HCT116 (cell line): ENCODE data around the gene CREB3. TPM values are rescaled to one million over a fixed set of nuclear protein-coding genes. Genes with fewer than 3 reads are reported as not detected.

ENCODE experiments used
- ATAC-seq: fragments of 200-7000 bp; cut with Tn5 transposase; 2 replicates; pipeline ENCODE4 v1.9.1; 2020; ENCODE audit warnings: mild to moderate bottlenecking, moderate library complexity
- BruUV-seq: library from RNA; stranded (reverse); fragments of 400-500 nt; replicated peaks from 2 replicates; lab custom pipeline; 2021; lab: Mats Ljungman, UMichigan
- CTCF ChIA-PET: fragments of 300-600 bp; sonication (Branson Sonifier 250); formaldehyde crosslinking; loops from one replicate; lab custom pipeline; 2021; ENCODE audit warnings: antibody characterized with exemption; lab: Charles Lee
- POLR2A ChIA-PET: fragments of 300-600, 350-600 bp; sonication (Branson Sonifier 250); formaldehyde crosslinking; loops from one replicate; lab custom pipeline; 2021; ENCODE audit warnings: antibody characterized with exemption; lab: Charles Lee
- RAD21 ChIA-PET, 2 experiments: fragments of 300-600 bp; sonication (Branson Sonifier 250); formaldehyde crosslinking; loops; one replicate each; lab custom pipeline; 2023; ENCODE audit warnings: low total read pairs in 2 of 2; ENCODE audit not compliant: uncharacterized antibody in 2 of 2, unreplicated experiment in 2 of 2, low non-redundant PET in 1 of 2; lab: Charles Lee
- DNase-seq: peaks from one replicate; pipeline ENCODE4 v3.0.0-alpha.2; 2010; ENCODE audit warnings: low read depth, low spot score
- H2AFZ ChIP-seq: fragments of 200-600 bp; shearing (Covaris generic), sonication (generic); 2 replicates; pipeline ENCODE4 v1.6.1; 2017; ENCODE audit warnings: low read depth, mixed run types, mixed read lengths, antibody characterized with exemption, low read length; ENCODE audit not compliant: poor library complexity, severe bottlenecking
- H3K27ac ChIP-seq: 2 replicates; pipeline ENCODE4 v1.5.1; 2012; ENCODE audit warnings: low read depth, low read length
- H3K27me3 ChIP-seq: fragments of 200-600 bp; sonication (generic); 2 replicates; pipeline ENCODE4 v1.6.1; 2016; ENCODE audit warnings: mixed run types, low read length, mixed read lengths; ENCODE audit not compliant: insufficient read depth
- H3K36me3 ChIP-seq, 2 experiments: fragments of 200-500 bp in 1 of 2; fragments of 200-600 bp in 1 of 2; sonication (Bioruptor generic) in 1 of 2; sonication (generic) in 1 of 2; 2 replicates each; pipeline versions ENCODE4 v1.5.1 to v1.6.1; 2014 to 2016; ENCODE audit warnings: low read length in 2 of 2, inconsistent platforms in 1 of 2, mixed read lengths in 1 of 2, mixed run types in 1 of 2; ENCODE audit not compliant: insufficient read depth in 2 of 2, control insufficient read depth in 1 of 2
- H3K4me1 ChIP-seq, 2 experiments: fragments of 200-600 bp in 1 of 2; sonication (generic) in 1 of 2; 2 replicates each; pipeline versions ENCODE4 v1.5.1 to v1.6.1; 2012 to 2017; ENCODE audit warnings: low read length in 2 of 2, inconsistent platforms in 1 of 2, mild to moderate bottlenecking in 1 of 2, mixed read lengths in 1 of 2, mixed run types in 1 of 2, moderate library complexity in 1 of 2; ENCODE audit not compliant: insufficient read depth in 2 of 2, control insufficient read depth in 1 of 2
- H3K4me2 ChIP-seq: fragments of 200-600 bp; sonication (generic); 2 replicates; pipeline ENCODE4 v1.6.1; 2017; ENCODE audit warnings: mixed run types, low read length, mixed read lengths
- H3K4me3 ChIP-seq, 2 experiments: fragments of 200-600 bp in 1 of 2; sonication (generic) in 1 of 2; replicated peaks in 1 of 2; 2 replicates each; pipeline ENCODE4 v1.5.1; 2011 to 2016; ENCODE audit warnings: low read length in 2 of 2, control low read depth in 1 of 2, low read depth in 1 of 2, mild to moderate bottlenecking in 1 of 2, mixed read lengths in 1 of 2, mixed run types in 1 of 2
- H3K79me2 ChIP-seq: fragments of 200-600 bp; sonication (generic); 2 replicates; pipeline ENCODE4 v1.6.1; 2017; ENCODE audit warnings: mild to moderate bottlenecking, mixed run types, low read length, moderate library complexity, mixed read lengths; ENCODE audit not compliant: insufficient read depth
- H3K9ac ChIP-seq: fragments of 200-600 bp; sonication (generic); 2 replicates; pipeline ENCODE4 v1.6.1; 2016; ENCODE audit warnings: low read length, mixed read lengths
- H3K9me2 ChIP-seq: fragments of 200-600 bp; sonication (generic), shearing (Covaris generic); 2 replicates; pipeline ENCODE4 v1.6.1; 2017; ENCODE audit warnings: mixed run types, mild to moderate bottlenecking, moderate library complexity; ENCODE audit not compliant: insufficient read depth
- H3K9me3 ChIP-seq, 2 experiments: fragments of 200-500 bp in 1 of 2; fragments of 200-600 bp in 1 of 2; sonication (Bioruptor generic) in 1 of 2; sonication (generic) in 1 of 2; 2 replicates each; pipeline ENCODE4 v1.6.1; 2014 to 2017; ENCODE audit warnings: low read length in 2 of 2, mixed read lengths in 2 of 2, inconsistent platforms in 1 of 2, low read depth in 1 of 2, mild to moderate bottlenecking in 1 of 2, mixed run types in 1 of 2, moderate library complexity in 1 of 2; ENCODE audit not compliant: control insufficient read depth in 1 of 2, insufficient read depth in 1 of 2
- H4K20me1 ChIP-seq: fragments of 200-600 bp; sonication (generic), shearing (Covaris generic); 2 replicates; pipeline ENCODE4 v1.6.1; 2017; ENCODE audit warnings: mixed run types, mild to moderate bottlenecking, moderate library complexity; ENCODE audit not compliant: insufficient read depth
- EZH2 ChIP-seq: fragments of 200-600 bp; sonication (generic); IDR thresholded peaks from 2 replicates; pipeline ENCODE4 v1.6.1; 2017; ENCODE audit warnings: antibody characterized with exemption, mixed run types
- EZH2phosphoT487 ChIP-seq: fragments of 200-600 bp; IDR thresholded peaks from 2 replicates; pipeline ENCODE4 v1.6.1; 2018; ENCODE audit warnings: antibody characterized with exemption, borderline replicate concordance
- FOSL1 ChIP-seq: IDR thresholded peaks from 2 replicates; pipeline ENCODE4 v1.6.1; 2012; ENCODE audit warnings: low read depth
- JUND ChIP-seq: IDR thresholded peaks from 2 replicates; pipeline ENCODE4 v1.6.1; 2012
- MAX ChIP-seq: IDR thresholded peaks from 2 replicates; pipeline ENCODE4 v1.6.1; 2012
- POLR2A ChIP-seq: IDR thresholded peaks from 2 replicates; pipeline ENCODE4 v1.7.0; 2011; ENCODE audit warnings: borderline replicate concordance; ENCODE audit not compliant: insufficient read depth, insufficient read length; ENCODE audit errors: extremely low read depth
- POLR2AphosphoS5 ChIP-seq: IDR thresholded peaks from 2 replicates; pipeline ENCODE4 v1.6.1; 2011; ENCODE audit warnings: mild to moderate bottlenecking, low read depth, low read length, moderate library complexity
- SIN3A ChIP-seq: IDR thresholded peaks from 2 replicates; pipeline ENCODE4 v1.6.1; 2012; ENCODE audit warnings: low read depth
- SP1 ChIP-seq: IDR thresholded peaks from 2 replicates; pipeline ENCODE4 v1.6.1; 2012; ENCODE audit warnings: low read depth
- SRF ChIP-seq: IDR thresholded peaks from 2 replicates; pipeline ENCODE4 v1.6.1; 2012; ENCODE audit warnings: low read depth
- TCF7L2 ChIP-seq: IDR thresholded peaks from 2 replicates; pipeline ENCODE4 v1.7.0; 2011; ENCODE audit warnings: borderline replicate concordance, inconsistent platforms; ENCODE audit not compliant: insufficient read depth, insufficient read length; ENCODE audit errors: extremely low read depth
- YY1 ChIP-seq: IDR thresholded peaks from 2 replicates; pipeline ENCODE4 v1.6.1; 2011; ENCODE audit warnings: low read length, low read depth, moderate library complexity, mild to moderate bottlenecking; ENCODE audit not compliant: insufficient replicate concordance; ENCODE audit errors: extremely low read depth
- ZBTB33 ChIP-seq: IDR thresholded peaks from 2 replicates; pipeline ENCODE4 v1.6.1; 2011; ENCODE audit warnings: mild to moderate bottlenecking, low read length, moderate library complexity; ENCODE audit not compliant: insufficient replicate concordance; ENCODE audit errors: extremely low read depth
- intact Hi-C: fragments of 100-400 bp; cut with micrococcal nuclease; formaldehyde crosslinking; loops from 2 replicates; pipeline ENCODE4 v1.10.0; 2022
- total RNA-seq: library from RNA; stranded (reverse); gene quantifications from one replicate; pipeline ENCODE4 v1.2.1, GENCODE V29; 2021; ENCODE audit not compliant: unreplicated experiment
- TF ChIP-seq, protein P1 (sequence below): IDR thresholded peaks from 2 replicates; pipeline ENCODE4 v1.6.1; 2012
- TF ChIP-seq, protein P2 (sequence below): IDR thresholded peaks from 2 replicates; pipeline ENCODE4 v1.6.1; 2012; ENCODE audit warnings: low read depth

CREB3 gene
- total RNA-seq, 1 experiment from 2014 or later = 22.3 TPM

GRCh38 chr9:35745569-35745968 lies 13.1 kb downstream of the CREB3 start:
- ATAC-seq = no peak

More at GRCh38 chr9:35745569-35745968, 13.1 kb downstream of the CREB3 start:
- Histone ChIP-seq H3K9me2 (no peaks in the 10 kb centered on the region), H3K36me3 (peaks cover 37 to 39% of the 10 kb centered on the region in 2 experiments; a peak in 3 of 4 replicates), H3K79me2 (peaks cover 75% of the 10 kb centered on the region), H3K4me1 (peaks cover 21 to 25% of the 10 kb centered on the region in 2 experiments), H3K27ac (no peak overlapping the region), H2AFZ (no peak overlapping the region), H3K9ac (no peak overlapping the region), H3K9me3 (no peaks in the 10 kb centered on the region), H3K4me3 (no peak overlapping the region), H3K4me2 (no peak overlapping the region), H3K27me3 (no peaks in the 10 kb centered on the region), H4K20me1 (peaks cover 7% of the 10 kb centered on the region; the same call in 1 of the 2 replicates)
- ChIA-PET RAD21 (no interaction called here), POLR2A (no interaction called here), CTCF (no interaction called here)
- intact Hi-C loops = no loop called here
- no peak for DNase-seq
- BruUV-seq = no TSS peak
- TF ChIP-seq POLR2AphosphoS5 (no peak), EZH2 (no peak), POLR2A (no peak), YY1 (no peak), TCF7L2 (no peak), EZH2phosphoT487 (no peak), ZBTB33 (no peak), SIN3A (no peak), JUND (no peak), SP1 (no peak), FOSL1 (no peak), MAX (no peak), SRF (no peak)
- TF ChIP-seq, protein P1, sequence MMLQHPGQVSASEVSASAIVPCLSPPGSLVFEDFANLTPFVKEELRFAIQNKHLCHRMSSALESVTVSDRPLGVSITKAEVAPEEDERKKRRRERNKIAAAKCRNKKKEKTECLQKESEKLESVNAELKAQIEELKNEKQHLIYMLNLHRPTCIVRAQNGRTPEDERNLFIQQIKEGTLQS = no peak
- TF ChIP-seq, protein P2, sequence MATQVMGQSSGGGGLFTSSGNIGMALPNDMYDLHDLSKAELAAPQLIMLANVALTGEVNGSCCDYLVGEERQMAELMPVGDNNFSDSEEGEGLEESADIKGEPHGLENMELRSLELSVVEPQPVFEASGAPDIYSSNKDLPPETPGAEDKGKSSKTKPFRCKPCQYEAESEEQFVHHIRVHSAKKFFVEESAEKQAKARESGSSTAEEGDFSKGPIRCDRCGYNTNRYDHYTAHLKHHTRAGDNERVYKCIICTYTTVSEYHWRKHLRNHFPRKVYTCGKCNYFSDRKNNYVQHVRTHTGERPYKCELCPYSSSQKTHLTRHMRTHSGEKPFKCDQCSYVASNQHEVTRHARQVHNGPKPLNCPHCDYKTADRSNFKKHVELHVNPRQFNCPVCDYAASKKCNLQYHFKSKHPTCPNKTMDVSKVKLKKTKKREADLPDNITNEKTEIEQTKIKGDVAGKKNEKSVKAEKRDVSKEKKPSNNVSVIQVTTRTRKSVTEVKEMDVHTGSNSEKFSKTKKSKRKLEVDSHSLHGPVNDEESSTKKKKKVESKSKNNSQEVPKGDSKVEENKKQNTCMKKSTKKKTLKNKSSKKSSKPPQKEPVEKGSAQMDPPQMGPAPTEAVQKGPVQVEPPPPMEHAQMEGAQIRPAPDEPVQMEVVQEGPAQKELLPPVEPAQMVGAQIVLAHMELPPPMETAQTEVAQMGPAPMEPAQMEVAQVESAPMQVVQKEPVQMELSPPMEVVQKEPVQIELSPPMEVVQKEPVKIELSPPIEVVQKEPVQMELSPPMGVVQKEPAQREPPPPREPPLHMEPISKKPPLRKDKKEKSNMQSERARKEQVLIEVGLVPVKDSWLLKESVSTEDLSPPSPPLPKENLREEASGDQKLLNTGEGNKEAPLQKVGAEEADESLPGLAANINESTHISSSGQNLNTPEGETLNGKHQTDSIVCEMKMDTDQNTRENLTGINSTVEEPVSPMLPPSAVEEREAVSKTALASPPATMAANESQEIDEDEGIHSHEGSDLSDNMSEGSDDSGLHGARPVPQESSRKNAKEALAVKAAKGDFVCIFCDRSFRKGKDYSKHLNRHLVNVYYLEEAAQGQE = no peak
